ENCODE measurements around the gene FAAP20. TPM values are rescaled to one million over a fixed set of nuclear protein-coding genes. Genes with fewer than 3 reads are reported as not detected.

FAAP20 gene
- total RNA-seq, 1 experiment from 2014 or later: 119 TPM

DNA sequence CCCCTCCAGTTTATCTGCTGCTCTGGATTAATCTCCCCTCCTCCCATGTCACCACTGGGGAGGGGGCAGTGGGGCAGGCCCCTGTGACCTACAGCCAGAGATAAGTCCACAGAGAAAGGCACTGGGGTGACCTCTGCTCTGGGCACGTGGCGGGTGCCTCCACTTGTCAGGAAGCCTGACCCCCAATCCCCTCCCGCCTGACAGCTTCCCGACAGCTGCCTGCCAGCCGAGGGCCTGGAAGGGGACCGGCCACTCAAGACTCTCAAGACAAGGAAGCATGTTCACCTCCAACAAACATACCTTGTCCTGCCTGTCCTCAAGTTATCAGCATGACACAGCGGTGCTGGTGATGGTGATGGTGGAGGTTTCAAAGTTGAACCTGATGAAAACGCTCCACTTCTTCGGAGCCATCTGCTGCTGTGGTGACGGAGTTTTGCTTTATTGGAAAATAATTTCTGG, 3.2 kb upstream of the FAAP20 start:
- Histone ChIP-seq H2BK15ac (ENCODE audit: low read depth, low read length) (no peak overlapping the region), H3K27ac (ENCODE audit: insufficient read length, low read depth, low read length) (no peak overlapping the region), H2AK5ac (ENCODE audit: insufficient read length, low read length) (no peak overlapping the region), H4K5ac (ENCODE audit: insufficient read length, low read depth, low read length) (no peak overlapping the region), H2AFZ (ENCODE audit: low read length) (no peak overlapping the region), H3K79me1 (ENCODE audit: insufficient read depth, low read depth, low read length, poor library complexity, severe bottlenecking) (no peaks in the 10 kb centered on the region), H3K9me3 (ENCODE audit: control insufficient read depth, low read depth, low read length) (no peaks in the 10 kb centered on the region), H3K4me2 (ENCODE audit: insufficient read depth, insufficient read length, low read length) (no peak overlapping the region), H2BK5ac (ENCODE audit: insufficient read length, low read length) (no peak overlapping the region), H3K56ac (ENCODE audit: insufficient read length, low read depth, low read length) (no peak overlapping the region), H3T11ph (ENCODE audit: low read length) (no peak overlapping the region), H3K23ac (ENCODE audit: insufficient read length, low read depth, low read length) (no peak overlapping the region), H3K18ac (ENCODE audit: insufficient read length, low read depth, low read length) (no peak overlapping the region), H2BK120ac (ENCODE audit: low read depth, low read length, poor library complexity, severe bottlenecking) (no peak overlapping the region), H3K4me1 (ENCODE audit: insufficient read depth, low read length) (no peaks in the 10 kb centered on the region), H3K79me2 (ENCODE audit: insufficient read depth, low read length) (no peaks in the 10 kb centered on the region; the same call in 1 of the 2 replicates), H3K4ac (ENCODE audit: low read depth, low read length) (no peak overlapping the region), H3K27me3 (ENCODE audit: insufficient read depth, low read length) (no peaks in the 10 kb centered on the region), H4K91ac (ENCODE audit: insufficient read length, low read depth, low read length) (no peak overlapping the region), H4K8ac (replicated peaks; ENCODE audit: insufficient read length, low read depth, low read length) (no peak overlapping the region), H2BK20ac (ENCODE audit: low read depth, low read length, poor library complexity, severe bottlenecking) (no peak overlapping the region), H4K20me1 (ENCODE audit: control insufficient read depth, insufficient read depth, insufficient read length) (no peaks in the 10 kb centered on the region), H3K23me2 (ENCODE audit: insufficient read length, low read depth, low read length, poor library complexity, severe bottlenecking) (peaks cover 5% of the 10 kb centered on the region), H2BK12ac (ENCODE audit: insufficient read length, low read depth, low read length) (no peak overlapping the region), H3K9ac (ENCODE audit: extremely low read depth, insufficient read length, low read length) (no peak overlapping the region), H3K14ac (ENCODE audit: insufficient read depth, low read length) (no peak overlapping the region; the same call in 1 of the 2 replicates)
- DNase-seq: no peak
- WGBS (ENCODE audit: extremely low coverage, insufficient read length, low lambda C conversion rate): no CpG with 5 or more reads among the region's 10 CpGs
- Mint-ChIP-seq H3K27me3 (ENCODE audit: low read depth) (no peaks in the 10 kb centered on the region; the same call in 1 of the 2 replicates), H3K27ac (no peak overlapping the region; a peak in 1 of 7 replicates), H3K9me3 (no peaks in the 10 kb centered on the region), H3K4me3 (no peak overlapping the region), H3K4me1 (peaks cover 7 to 17% of the 10 kb centered on the region in 2 experiments), H3K36me3 (ENCODE audit: insufficient read depth in 1 of 3, low read depth in 3 of 3) (peaks cover 2 to 5% (median 4%) of the 10 kb centered on the region in 3 experiments; a peak in 4 of 7 replicates)
- TF ChIP-seq CTCF (conservative IDR thresholded peaks at IDR 0.05): no peak

All from H9 (cell line).